Midbrain (tissue), 1 donor: Measurements from ENCODE around the gene INPP1.

ENCODE experiments used
- DNase-seq: peaks from one replicate; lab custom pipeline; 2025; lab: John Stamatoyannopoulos, UW

The INPP1 gene

GRCh38 chr2:190408538-190409271, 65.3 kb downstream of the INPP1 start:
- peak; percentile 86 for DNase-seq

DNA sequence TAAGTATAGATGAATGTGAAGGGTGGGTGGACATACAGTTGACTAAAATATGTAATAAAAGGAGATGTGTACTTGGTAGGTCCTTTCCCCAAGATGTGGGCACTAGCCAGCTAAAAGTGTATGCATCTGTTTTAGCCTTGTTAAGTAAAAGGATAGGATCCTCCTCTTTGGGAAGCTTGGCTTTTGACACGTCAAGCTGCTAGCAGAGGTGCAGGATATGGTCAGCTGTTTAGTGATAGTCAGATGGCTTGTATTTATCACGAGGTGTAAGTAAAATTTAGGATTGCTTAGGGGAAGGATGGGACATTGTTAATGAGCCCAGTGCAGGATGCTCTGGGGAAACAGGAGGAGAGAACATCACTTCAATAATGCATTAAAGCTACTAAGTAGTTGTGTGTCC, 66.2 kb downstream of the INPP1 start:
- DNase-seq, result peak; percentile 47

- no peak for DNase-seq
These were observed 66.8 kb downstream of the INPP1 start for GRCh38 chr2:190410166-190410565.

- no peak for DNase-seq
These were observed 69.6 kb downstream of the INPP1 start for GRCh38 chr2:190412966-190413365.

GRCh38 chr2:190413421-190413820, 70.0 kb downstream of the INPP1 start:
- no peak for DNase-seq

GRCh38 chr2:190415251-190415650, 71.9 kb downstream of the INPP1 start:
- DNase-seq, result no peak

GRCh38 chr2:190415794-190416775, 72.7 kb downstream of the INPP1 start:
- DNase-seq, result no peak

- DNase-seq, result no peak
These were observed 73.9 kb downstream of the INPP1 start for GRCh38 chr2:190417045-190417842.

DNA sequence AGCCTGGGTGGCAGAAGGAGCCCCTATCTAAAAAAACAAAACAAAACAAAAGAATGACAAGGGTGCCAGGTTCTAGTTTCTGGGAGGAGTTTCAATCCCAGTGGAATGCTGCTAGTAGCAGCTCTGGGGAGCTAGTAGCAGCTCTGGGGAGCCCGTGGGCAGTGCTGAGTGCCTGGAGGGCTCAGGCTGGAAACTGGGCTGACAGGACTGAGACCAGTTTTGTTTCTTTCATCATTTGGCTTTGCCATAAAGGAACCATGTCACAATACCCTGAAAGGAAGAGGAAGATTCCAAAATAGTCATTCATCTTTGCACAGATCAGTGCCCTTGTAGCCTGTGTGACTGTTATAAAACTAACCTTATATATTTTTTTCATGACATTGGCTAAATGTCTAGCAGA, 75.3 kb downstream of the INPP1 start:
- no peak for DNase-seq

DNA sequence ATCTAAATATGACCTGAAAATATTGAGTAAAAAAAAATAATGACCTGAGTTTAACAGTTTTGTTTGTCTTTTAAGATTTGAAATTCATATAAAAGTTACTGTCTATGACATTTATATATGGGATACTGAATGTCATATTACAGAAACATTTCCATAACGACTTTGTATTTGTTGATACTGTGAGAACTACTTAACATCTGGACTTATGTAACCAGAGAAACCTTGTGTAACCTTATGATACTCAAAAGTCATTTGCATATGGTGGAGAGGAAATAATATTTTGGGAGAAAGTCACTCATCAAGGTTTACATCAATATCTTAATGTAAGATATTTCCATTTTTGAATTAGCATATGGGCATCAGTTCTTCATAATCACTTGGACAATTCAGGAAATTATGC, 77.4 kb downstream of the INPP1 start:
- no peak for DNase-seq
